ENCODE data around the gene GRM8. TPM values are rescaled to one million over a fixed set of nuclear protein-coding genes. Genes with fewer than 3 reads are reported as not detected.

GRM8 gene
- total RNA-seq, 1 experiment from 2014 or later: 0.80 TPM

GRCh38 chr7:126806614-126807013 is 446.1 kb downstream of the GRM8 start:
- TF ChIP-seq, protein P1, sequence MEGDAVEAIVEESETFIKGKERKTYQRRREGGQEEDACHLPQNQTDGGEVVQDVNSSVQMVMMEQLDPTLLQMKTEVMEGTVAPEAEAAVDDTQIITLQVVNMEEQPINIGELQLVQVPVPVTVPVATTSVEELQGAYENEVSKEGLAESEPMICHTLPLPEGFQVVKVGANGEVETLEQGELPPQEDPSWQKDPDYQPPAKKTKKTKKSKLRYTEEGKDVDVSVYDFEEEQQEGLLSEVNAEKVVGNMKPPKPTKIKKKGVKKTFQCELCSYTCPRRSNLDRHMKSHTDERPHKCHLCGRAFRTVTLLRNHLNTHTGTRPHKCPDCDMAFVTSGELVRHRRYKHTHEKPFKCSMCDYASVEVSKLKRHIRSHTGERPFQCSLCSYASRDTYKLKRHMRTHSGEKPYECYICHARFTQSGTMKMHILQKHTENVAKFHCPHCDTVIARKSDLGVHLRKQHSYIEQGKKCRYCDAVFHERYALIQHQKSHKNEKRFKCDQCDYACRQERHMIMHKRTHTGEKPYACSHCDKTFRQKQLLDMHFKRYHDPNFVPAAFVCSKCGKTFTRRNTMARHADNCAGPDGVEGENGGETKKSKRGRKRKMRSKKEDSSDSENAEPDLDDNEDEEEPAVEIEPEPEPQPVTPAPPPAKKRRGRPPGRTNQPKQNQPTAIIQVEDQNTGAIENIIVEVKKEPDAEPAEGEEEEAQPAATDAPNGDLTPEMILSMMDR (conservative IDR thresholded peaks at IDR 0.05; ENCODE audit: low read depth, low read length): no peak
- TF ChIP-seq EZH2 (IDR thresholded peaks at IDR 0.05; ENCODE audit: borderline replicate concordance, low read depth, low read length, poor library complexity, severe bottlenecking): no peak
- CTCF ChIA-PET: no interaction called here
- H3K4me3 ChIP-seq (ENCODE audit: low read depth, low read length, poor library complexity, severe bottlenecking): no peak overlapping the region
- H3K27ac ChIP-seq (ENCODE audit: low read depth, low read length, poor library complexity, severe bottlenecking): no peak overlapping the region
- BruUV-seq (replicated peaks): no TSS peak
- H3K9me3 ChIP-seq (ENCODE audit: low read depth, low read length, poor library complexity, severe bottlenecking): no peaks in the 10 kb centered on the region
- intact Hi-C loops (cut with micrococcal nuclease; ENCODE audit: unreplicated experiment): loop anchor here (10.0 kb wide), 1 partner anchor 708 kb away; no protein-coding TSS in a partner anchor
- POLR2A ChIA-PET (ENCODE audit: low non-redundant PET): no interaction called here
- no peaks in the 10 kb centered on the region for H3K27me3 ChIP-seq (replicated peaks; ENCODE audit: insufficient read depth, low read depth, low read length, poor library complexity)
- H3K36me3 ChIP-seq (ENCODE audit: insufficient read depth, low read length, poor library complexity, severe bottlenecking): no peaks in the 10 kb centered on the region
- no peaks in the 10 kb centered on the region for H3K4me1 ChIP-seq (ENCODE audit: insufficient read depth, low read length, poor library complexity, severe bottlenecking)
- DNase-seq (ENCODE audit: low spot score): no peak

GRCh38 chr7:126805351-126805750 is 447.4 kb downstream of the GRM8 start:
- no peak for DNase-seq (ENCODE audit: low spot score)
- H3K4me3 ChIP-seq (ENCODE audit: low read depth, low read length, poor library complexity, severe bottlenecking): no peak overlapping the region
- no peaks in the 10 kb centered on the region for H3K9me3 ChIP-seq (ENCODE audit: low read depth, low read length, poor library complexity, severe bottlenecking)
- CTCF ChIA-PET: no interaction called here
- no peaks in the 10 kb centered on the region for H3K4me1 ChIP-seq (ENCODE audit: insufficient read depth, low read length, poor library complexity, severe bottlenecking)
- no peaks in the 10 kb centered on the region for H3K27me3 ChIP-seq (replicated peaks; ENCODE audit: insufficient read depth, low read depth, low read length, poor library complexity)
- no TSS peak for BruUV-seq (replicated peaks)
- no peak overlapping the region for H3K27ac ChIP-seq (ENCODE audit: low read depth, low read length, poor library complexity, severe bottlenecking)
- no peaks in the 10 kb centered on the region for H3K36me3 ChIP-seq (ENCODE audit: insufficient read depth, low read length, poor library complexity, severe bottlenecking)
- TF ChIP-seq, protein P1 (conservative IDR thresholded peaks at IDR 0.05; ENCODE audit: low read depth, low read length): no peak
- TF ChIP-seq EZH2 (IDR thresholded peaks at IDR 0.05; ENCODE audit: borderline replicate concordance, low read depth, low read length, poor library complexity, severe bottlenecking): no peak
- POLR2A ChIA-PET (ENCODE audit: low non-redundant PET): no interaction called here
- intact Hi-C loops (cut with micrococcal nuclease; ENCODE audit: unreplicated experiment): loop anchor here (10.0 kb wide), 1 partner anchor 709 kb away; no protein-coding TSS in a partner anchor

GRCh38 chr7:126804604-126805003 is 448.1 kb downstream of the GRM8 start:
- TF ChIP-seq EZH2 (IDR thresholded peaks at IDR 0.05; ENCODE audit: borderline replicate concordance, low read depth, low read length, poor library complexity, severe bottlenecking): no peak
- TF ChIP-seq, protein P1 (conservative IDR thresholded peaks at IDR 0.05; ENCODE audit: low read depth, low read length): no peak
- H3K27ac ChIP-seq (ENCODE audit: low read depth, low read length, poor library complexity, severe bottlenecking): no peak overlapping the region
- no peak for DNase-seq (ENCODE audit: low spot score)
- H3K9me3 ChIP-seq (ENCODE audit: low read depth, low read length, poor library complexity, severe bottlenecking): no peaks in the 10 kb centered on the region
- no peaks in the 10 kb centered on the region for H3K27me3 ChIP-seq (replicated peaks; ENCODE audit: insufficient read depth, low read depth, low read length, poor library complexity)
- no peaks in the 10 kb centered on the region for H3K4me1 ChIP-seq (ENCODE audit: insufficient read depth, low read length, poor library complexity, severe bottlenecking)
- CTCF ChIA-PET: no interaction called here
- POLR2A ChIA-PET (ENCODE audit: low non-redundant PET): no interaction called here
- intact Hi-C loops (cut with micrococcal nuclease; ENCODE audit: unreplicated experiment): loop anchor here (5.0 to 10.0 kb wide), 3 partner anchors 93 to 710 kb away; partner anchors contain the start of gene GRM8
- H3K36me3 ChIP-seq (ENCODE audit: insufficient read depth, low read length, poor library complexity, severe bottlenecking): no peaks in the 10 kb centered on the region
- H3K4me3 ChIP-seq (ENCODE audit: low read depth, low read length, poor library complexity, severe bottlenecking): no peak overlapping the region
- no TSS peak for BruUV-seq (replicated peaks)
